Activated CD8-positive, alpha-beta T cell treated with anti-CD3 and anti-CD28 coated beads for 36 hours (primary cell): ENCODE data around the gene TMEM123. TPM values are rescaled to one million over a fixed set of nuclear protein-coding genes. Genes with fewer than 3 reads are reported as not detected.

Experiments
- ATAC-seq: fragments of 200-7000 bp; cut with Tn5 transposase; one replicate; pipeline ENCODE4 v1.10.0; 2021; ENCODE audit warnings: mild to moderate bottlenecking, moderate library complexity
- CTCF ChIA-PET: fragments of 350-600 bp; sonication (Branson Sonifier 250); formaldehyde crosslinking; loops from one replicate; lab custom pipeline; 2021; ENCODE audit warnings: antibody characterized with exemption; lab: Charles Lee
- POLR2A ChIA-PET: fragments of 350-600 bp; sonication (Branson Sonifier 250); formaldehyde crosslinking; loops from one replicate; lab custom pipeline; 2021; ENCODE audit warnings: antibody characterized with exemption; lab: Charles Lee
- DNase-seq: peaks from one replicate; pipeline ENCODE4 v3.0.0-alpha.2; 2020
- H3K27ac Mint-ChIP-seq: one replicate; pipeline ENCODE4 v1.8.0; 2021; ENCODE audit warnings: mild to moderate bottlenecking, mixed read lengths
- H3K27me3 Mint-ChIP-seq: one replicate; pipeline ENCODE4 v1.8.0; 2021; ENCODE audit warnings: mixed read lengths
- H3K36me3 Mint-ChIP-seq: one replicate; pipeline ENCODE4 v1.8.0; 2021; ENCODE audit warnings: low read depth, mixed read lengths
- H3K4me1 Mint-ChIP-seq: one replicate; pipeline ENCODE4 v1.8.0; 2021; ENCODE audit warnings: low read depth, mixed read lengths
- H3K4me3 Mint-ChIP-seq: one replicate; pipeline ENCODE4 v1.8.0; 2021; ENCODE audit warnings: mild to moderate bottlenecking, moderate library complexity, mixed read lengths
- H3K9me3 Mint-ChIP-seq: one replicate; pipeline ENCODE4 v1.8.0; 2021; ENCODE audit warnings: mixed read lengths
- CTCF ChIP-seq: fragments of 200-600 bp; IDR thresholded peaks from one replicate; pipeline ENCODE4 v1.8.0; 2022; ENCODE audit warnings: antibody characterized with exemption, mild to moderate bottlenecking
- intact Hi-C: fragments of 100-400 bp; cut with micrococcal nuclease; formaldehyde crosslinking; loops from one replicate; pipeline ENCODE4 v1.10.0; 2022
- total RNA-seq, 2 experiments: library from RNA; stranded (reverse); gene quantifications; one replicate each; pipeline ENCODE4 v1.2.3, GENCODE V29; 2021

TMEM123 gene, protein sequence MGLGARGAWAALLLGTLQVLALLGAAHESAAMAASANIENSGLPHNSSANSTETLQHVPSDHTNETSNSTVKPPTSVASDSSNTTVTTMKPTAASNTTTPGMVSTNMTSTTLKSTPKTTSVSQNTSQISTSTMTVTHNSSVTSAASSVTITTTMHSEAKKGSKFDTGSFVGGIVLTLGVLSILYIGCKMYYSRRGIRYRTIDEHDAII
- 100 to 1,000 TPM; 234 to 235 TPM for total RNA-seq

- intact Hi-C loops = loop anchor here (5.0 kb wide), 2 partner anchors 40 to 105 kb away; partner anchors contain the start of gene BIRC2
- no peaks in the 10 kb centered on the region for H3K27me3 Mint-ChIP-seq
- H3K9me3 Mint-ChIP-seq = no peaks in the 10 kb centered on the region
- peak; percentile 65 for ATAC-seq
- ChIA-PET POLR2A (interaction anchor here (0.6 to 1.4 kb wide), 23 partner anchors 11 to 159 kb away, joined by 3 to 8 read pairs (median 3); no protein-coding TSS in a partner anchor), CTCF (interaction anchor here (0.6 to 1.8 kb wide), 17 partner anchors 10 to 136 kb away, joined by 3 to 16 read pairs (median 3); no protein-coding TSS in a partner anchor)
- peak; percentile 94 for DNase-seq
- H3K27ac Mint-ChIP-seq = peak within 1 kb of the TSS; percentile 96
- peak within 1 kb of the TSS; percentile 98 for H3K4me3 Mint-ChIP-seq
- H3K36me3 Mint-ChIP-seq = peaks cover 35% of the 10 kb centered on the region
- H3K4me1 Mint-ChIP-seq = peaks cover 75% of the 10 kb centered on the region
- peak; percentile 13 for TF ChIP-seq CTCF
Observed at GRCh38 chr11:102452461-102453301, at the start of gene TMEM123. TMEM123 (minus strand) TSS chr11:102452765; CDS start chr11:102452623, 142 bp downstream.

- ChIA-PET CTCF (interaction anchor here (1.8 to 2.3 kb wide), 3 partner anchors 110 to 166 kb away, joined by 7 to 16 read pairs (median 8); no protein-coding TSS in a partner anchor), POLR2A (interaction anchor here (0.8 kb wide), 1 partner anchor 62 kb away, joined by 3 read pairs; no protein-coding TSS in a partner anchor)
- DNase-seq (no peak), ATAC-seq (no peak)
- TF ChIP-seq CTCF = no peak
- no peaks in the 10 kb centered on the region for H3K4me1 Mint-ChIP-seq
- H3K27ac Mint-ChIP-seq = no peak overlapping the region
- H3K4me3 Mint-ChIP-seq = no peak overlapping the region
- H3K9me3 Mint-ChIP-seq = no peaks in the 10 kb centered on the region
- H3K27me3 Mint-ChIP-seq = peaks cover 3% of the 10 kb centered on the region
- intact Hi-C loops = no loop called here
- no peaks in the 10 kb centered on the region for H3K36me3 Mint-ChIP-seq
Observed at GRCh38 chr11:102500829-102501228, 48.3 kb upstream of the TMEM123 start.

DNA sequence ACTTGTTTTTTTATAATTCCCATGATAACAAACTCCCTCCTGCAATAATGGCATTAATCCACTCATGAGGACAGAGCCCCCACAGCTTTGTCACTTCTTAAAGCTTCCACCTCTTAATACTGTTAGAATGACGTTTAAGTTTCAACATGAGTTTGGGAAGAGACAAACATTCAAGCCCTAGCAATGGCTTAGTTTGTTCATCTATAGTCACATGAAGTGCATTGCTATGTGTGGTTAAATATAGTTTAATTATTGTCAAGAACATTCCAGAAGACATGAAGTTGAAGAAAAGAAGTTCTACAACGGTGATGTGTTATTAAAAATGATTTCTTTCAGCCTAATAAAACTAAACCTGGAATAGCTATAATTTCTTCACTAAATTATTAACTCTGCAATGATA is 47.4 kb upstream of the TMEM123 start:
- Mint-ChIP-seq H3K4me1 (peaks cover 6% of the 10 kb centered on the region), H3K36me3 (no peaks in the 10 kb centered on the region), H3K9me3 (no peaks in the 10 kb centered on the region), H3K27me3 (peaks cover 4% of the 10 kb centered on the region), H3K4me3 (no peak overlapping the region), H3K27ac (no peak overlapping the region)
- POLR2A ChIA-PET = no interaction called here
- ATAC-seq (no peak), DNase-seq (no peak)
- no peak for TF ChIP-seq CTCF
- intact Hi-C loops = loop anchor here (5.0 kb wide), 2 partner anchors 112 to 213 kb away; no protein-coding TSS in a partner anchor
- CTCF ChIA-PET = interaction anchor here (1.2 to 3.1 kb wide), 9 partner anchors 24 to 241 kb away, joined by 3 to 26 read pairs (median 7); no protein-coding TSS in a partner anchor

GRCh38 chr11:102499151-102499550 is 46.6 kb upstream of the TMEM123 start:
- ChIA-PET CTCF (interaction anchor here (0.7 to 3.1 kb wide), 12 partner anchors 23 to 240 kb away, joined by 3 to 26 read pairs (median 4); no protein-coding TSS in a partner anchor), POLR2A (interaction anchor here (1.0 kb wide), 1 partner anchor 105 kb away, joined by 3 read pairs; no protein-coding TSS in a partner anchor)
- H3K27me3 Mint-ChIP-seq = peaks cover 4% of the 10 kb centered on the region
- intact Hi-C loops = loop anchor here (5.0 kb wide), 2 partner anchors 113 to 212 kb away; no protein-coding TSS in a partner anchor
- peaks cover 10% of the 10 kb centered on the region for H3K4me1 Mint-ChIP-seq
- H3K4me3 Mint-ChIP-seq = no peak overlapping the region
- no peak for TF ChIP-seq CTCF
- no peak overlapping the region for H3K27ac Mint-ChIP-seq
- no peaks in the 10 kb centered on the region for H3K9me3 Mint-ChIP-seq
- ATAC-seq (no peak), DNase-seq (no peak)
- H3K36me3 Mint-ChIP-seq = no peaks in the 10 kb centered on the region
